Immature natural killer cell (primary cell): Measurements from ENCODE around the gene EIF6. TPM values are rescaled to one million over a fixed set of nuclear protein-coding genes. Genes with fewer than 3 reads are reported as not detected.

Source experiments
- DNase-seq, 3 donors: peaks; one replicate each; pipeline ENCODE4 v3.0.0; 2022; ENCODE audit warnings: mixed read lengths in 1 of 3
- H3K27ac Mint-ChIP-seq, 6 donors: one replicate each; pipeline ENCODE4 v1.8.0; 2020; ENCODE audit warnings: mixed read lengths in 6 of 6, mild to moderate bottlenecking in 5 of 6, inconsistent platforms in 4 of 6, moderate library complexity in 3 of 6
- H3K27me3 Mint-ChIP-seq, 3 donors: one replicate each; pipeline ENCODE4 v1.8.0; 2020 to 2021; ENCODE audit warnings: low read depth in 3 of 3, mild to moderate bottlenecking in 3 of 3, mixed read lengths in 3 of 3, moderate library complexity in 3 of 3, inconsistent platforms in 1 of 3
- H3K36me3 Mint-ChIP-seq, 3 donors: one replicate each; pipeline ENCODE4 v1.8.0; 2020; ENCODE audit warnings: mixed read lengths in 3 of 3, inconsistent platforms in 2 of 3, mild to moderate bottlenecking in 2 of 3
- H3K4me1 Mint-ChIP-seq, 2 donors: one replicate each; pipeline ENCODE4 v1.8.0; 2020; ENCODE audit warnings: inconsistent platforms in 2 of 2, mild to moderate bottlenecking in 2 of 2, mixed read lengths in 2 of 2, moderate library complexity in 1 of 2
- H3K4me3 Mint-ChIP-seq, 5 donors: one replicate each; pipeline ENCODE4 v1.8.0; 2020; ENCODE audit warnings: mild to moderate bottlenecking in 5 of 5, mixed read lengths in 5 of 5, inconsistent platforms in 3 of 5, moderate library complexity in 3 of 5
- H3K9me3 Mint-ChIP-seq, 6 donors: one replicate each; pipeline ENCODE4 v1.8.0; 2020; ENCODE audit warnings: mild to moderate bottlenecking in 6 of 6, mixed read lengths in 6 of 6, inconsistent platforms in 4 of 6, moderate library complexity in 3 of 6
- polyA plus RNA-seq, 3 donors: library from polyadenylated mRNA; unstranded; fragments of 300-500 nt; fragmentation: Illumina TruSeq; gene quantifications; one replicate each; pipeline ENCODE4 v1.2.3, GENCODE V29; 2021

Gene EIF6
- 100 to 1,000 TPM; 236 to 379 (median 249) TPM for polyA plus RNA-seq

- no peaks in the 10 kb centered on the region for H3K27me3 Mint-ChIP-seq
- H3K9me3 Mint-ChIP-seq: no peaks in the 10 kb centered on the region
- peak within 1 kb of the TSS; percentile 85 to 97 (median 92) for H3K4me3 Mint-ChIP-seq
- H3K4me1 Mint-ChIP-seq: peaks cover 31 to 36% of the 10 kb centered on the region in 2 donors
- H3K36me3 Mint-ChIP-seq: peaks cover 7 to 15% (median 12%) of the 10 kb centered on the region in 3 donors
- peak; percentile 75 to 84 (median 80) for DNase-seq
- peak within 1 kb of the TSS; percentile 81 to 95 (median 91) for H3K27ac Mint-ChIP-seq
Observed at GRCh38 chr20:35284267-35284991, at the start of gene EIF6. EIF6 (minus strand) TSS chr20:35284772; CDS start chr20:35284487, 285 bp downstream.

DNA sequence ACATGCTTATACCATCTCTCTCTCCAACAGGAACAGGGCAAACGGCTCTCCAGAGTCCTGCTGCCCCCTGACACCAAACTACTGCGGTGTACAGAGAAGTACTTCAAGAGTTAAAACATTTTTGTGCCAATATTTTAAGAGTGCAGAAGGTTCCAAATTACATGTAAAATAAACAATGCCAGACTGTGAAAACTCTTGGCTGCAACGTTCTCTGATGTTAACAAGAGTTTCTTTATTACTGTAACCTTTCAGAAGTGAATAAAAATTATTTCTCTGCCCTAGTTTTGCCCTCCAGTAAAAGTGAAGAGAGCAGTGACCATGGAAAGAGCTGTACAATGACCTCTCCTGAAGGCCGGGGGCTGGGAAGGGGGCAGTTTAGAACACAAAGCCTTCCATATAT, 49.0 kb upstream of the EIF6 start:
- Mint-ChIP-seq H3K36me3 (peaks cover 0 to 5% (median 0%) of the 10 kb centered on the region in 3 donors), H3K9me3 (no peaks in the 10 kb centered on the region), H3K27me3 (no peaks in the 10 kb centered on the region), H3K4me3 (no peak overlapping the region), H3K4me1 (no peaks in the 10 kb centered on the region), H3K27ac (no peak overlapping the region)
- no peak for DNase-seq

DNA sequence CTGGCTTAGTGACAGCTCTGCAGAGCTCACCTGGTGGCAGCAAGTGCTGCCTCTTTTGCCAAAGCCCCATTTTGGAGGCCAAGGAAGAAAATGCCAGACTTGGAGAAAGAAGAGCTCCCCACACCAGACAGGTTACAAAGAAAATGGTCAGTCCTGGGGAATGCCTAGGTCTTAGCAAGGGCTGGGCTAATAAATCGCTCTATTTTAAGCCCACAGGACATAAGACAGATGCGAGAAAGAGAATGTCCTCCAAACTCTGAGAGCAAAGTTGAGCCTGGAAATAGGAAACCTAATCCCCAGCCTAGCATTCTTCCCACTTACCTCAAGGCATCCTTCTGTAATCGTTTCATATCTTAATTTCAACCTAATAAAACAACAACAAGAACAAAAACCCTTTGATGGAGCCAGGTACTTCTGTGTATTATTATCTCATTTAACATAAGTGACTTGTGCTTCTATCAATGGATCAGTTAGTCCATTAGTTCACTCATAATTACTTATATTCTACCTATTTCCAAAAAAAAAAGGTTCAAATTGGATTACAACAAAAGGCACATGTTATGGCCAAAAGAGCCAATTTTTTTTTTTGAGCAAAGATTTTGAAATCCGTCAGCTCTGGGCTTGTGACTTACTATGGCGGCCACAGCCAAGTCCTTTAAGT, 48.1 kb upstream of the EIF6 start:
- Mint-ChIP-seq H3K4me3 (no peak overlapping the region), H3K36me3 (peaks cover 0 to 5% (median 0%) of the 10 kb centered on the region in 3 donors), H3K9me3 (no peaks in the 10 kb centered on the region), H3K27me3 (no peaks in the 10 kb centered on the region), H3K27ac (no peak overlapping the region), H3K4me1 (no peaks in the 10 kb centered on the region)
- DNase-seq: no peak

- H3K27me3 Mint-ChIP-seq: no peaks in the 10 kb centered on the region
- no peak overlapping the region for H3K27ac Mint-ChIP-seq
- peaks cover 0 to 5% (median 0%) of the 10 kb centered on the region in 3 donors for H3K36me3 Mint-ChIP-seq
- no peak overlapping the region for H3K4me3 Mint-ChIP-seq
- no peaks in the 10 kb centered on the region for H3K4me1 Mint-ChIP-seq
- DNase-seq: peak in 1 of 3 donors; percentile 21
- H3K9me3 Mint-ChIP-seq: no peaks in the 10 kb centered on the region
Observed at GRCh38 chr20:35329435-35330139, 45.0 kb upstream of the EIF6 start.

DNA sequence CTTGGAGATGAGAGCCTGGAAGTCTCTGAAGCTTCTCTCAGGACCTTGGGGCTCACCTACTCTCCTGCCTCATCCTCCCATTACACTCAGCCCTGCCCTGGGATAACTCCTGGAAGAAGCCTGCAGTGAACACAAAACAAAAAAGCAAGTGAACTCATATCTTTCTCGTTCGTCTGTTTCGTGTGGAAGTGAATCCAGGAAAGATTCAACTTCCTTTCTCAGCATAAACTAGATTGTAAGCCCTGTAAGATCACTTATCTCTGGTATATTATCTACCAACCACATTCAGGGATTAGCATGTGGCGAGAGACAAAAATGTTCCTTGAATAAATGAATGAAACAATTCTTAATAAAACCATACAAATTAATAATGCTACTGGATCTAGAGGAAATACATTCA, 44.1 kb upstream of the EIF6 start:
- H3K4me3 Mint-ChIP-seq: no peak overlapping the region
- no peaks in the 10 kb centered on the region for H3K27me3 Mint-ChIP-seq
- no peak overlapping the region for H3K27ac Mint-ChIP-seq
- no peaks in the 10 kb centered on the region for H3K9me3 Mint-ChIP-seq
- H3K36me3 Mint-ChIP-seq: peaks cover 0 to 5% (median 0%) of the 10 kb centered on the region in 3 donors
- no peaks in the 10 kb centered on the region for H3K4me1 Mint-ChIP-seq
- no peak for DNase-seq

DNA sequence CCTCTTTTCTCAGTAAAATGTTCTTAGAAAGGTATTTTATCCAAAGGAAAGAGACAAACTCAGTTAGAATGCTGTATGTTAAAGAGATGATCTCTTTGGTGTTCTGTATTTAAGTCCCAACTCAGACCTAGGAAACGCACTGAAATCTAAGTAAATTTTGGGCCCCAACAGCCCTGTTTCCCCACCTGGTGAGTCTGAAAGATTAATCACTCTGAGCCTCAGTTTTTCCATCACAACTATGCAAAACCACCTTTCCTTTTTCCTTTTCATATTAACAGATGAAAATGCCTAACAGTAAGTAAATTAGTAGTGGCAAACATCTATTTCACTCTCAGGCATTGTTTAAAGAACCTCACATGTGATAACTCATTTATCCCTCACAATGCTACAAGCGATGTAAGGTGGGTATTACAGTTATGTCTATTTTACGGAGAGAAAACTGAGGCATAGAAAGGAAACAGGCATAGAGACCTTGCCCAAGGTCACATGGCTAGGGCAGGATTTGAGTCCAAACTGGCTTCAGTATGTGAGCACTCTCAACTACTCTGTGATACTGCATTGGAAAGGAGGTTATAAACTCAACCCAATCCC, 43.6 kb upstream of the EIF6 start:
- Mint-ChIP-seq H3K4me1 (no peaks in the 10 kb centered on the region), H3K36me3 (peaks cover 0 to under 1% (median 0%) of the 10 kb centered on the region in 3 donors), H3K27me3 (no peaks in the 10 kb centered on the region), H3K27ac (no peak overlapping the region), H3K4me3 (no peak overlapping the region), H3K9me3 (no peaks in the 10 kb centered on the region)
- DNase-seq: no peak

DNA sequence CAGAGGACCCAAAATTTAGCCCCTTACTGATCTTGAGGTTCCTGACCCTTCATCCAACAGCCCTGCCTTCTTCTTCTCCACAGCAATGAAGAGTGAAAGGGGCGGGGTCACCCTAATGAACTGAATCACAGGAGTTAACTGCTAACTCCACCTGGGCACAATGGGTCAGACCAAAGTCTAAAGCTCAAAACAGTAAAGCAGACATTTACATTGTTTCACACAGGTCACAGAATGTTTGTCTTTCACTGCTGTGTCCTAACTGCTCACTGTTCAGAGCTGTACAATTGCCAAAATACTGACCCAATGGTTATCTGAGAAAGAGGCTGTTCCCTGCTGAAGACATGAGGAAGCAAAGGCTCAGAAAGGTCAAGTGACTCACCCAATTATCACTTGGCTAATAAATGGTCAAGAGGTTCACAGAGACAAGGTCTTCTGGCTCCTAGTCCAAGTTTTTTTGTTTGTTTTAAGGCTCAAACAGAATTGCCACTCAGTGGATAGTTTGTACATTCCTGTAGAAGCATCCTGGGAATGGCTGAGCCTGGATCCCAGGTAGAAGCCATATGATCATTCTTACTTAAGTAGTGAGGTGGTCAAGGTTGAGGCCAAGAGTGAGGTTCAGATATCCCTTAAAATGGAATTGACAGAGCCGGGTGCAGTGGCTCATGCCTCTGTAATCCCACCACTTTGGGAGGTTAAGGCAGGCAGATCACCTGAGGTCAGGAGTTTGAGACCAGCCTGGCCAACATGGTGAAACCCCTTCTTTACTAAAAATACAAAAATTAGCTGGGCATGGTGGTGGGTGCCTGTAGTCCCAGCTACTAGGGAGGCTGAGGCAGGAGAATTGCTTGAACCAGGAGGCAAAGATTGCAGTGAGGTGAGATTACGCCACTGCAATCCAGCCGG, 42.8 kb upstream of the EIF6 start:
- Mint-ChIP-seq H3K9me3 (no peaks in the 10 kb centered on the region), H3K27me3 (no peaks in the 10 kb centered on the region), H3K27ac (no peak overlapping the region), H3K36me3 (no peaks in the 10 kb centered on the region), H3K4me1 (no peaks in the 10 kb centered on the region), H3K4me3 (no peak overlapping the region)
- no peak for DNase-seq

DNA sequence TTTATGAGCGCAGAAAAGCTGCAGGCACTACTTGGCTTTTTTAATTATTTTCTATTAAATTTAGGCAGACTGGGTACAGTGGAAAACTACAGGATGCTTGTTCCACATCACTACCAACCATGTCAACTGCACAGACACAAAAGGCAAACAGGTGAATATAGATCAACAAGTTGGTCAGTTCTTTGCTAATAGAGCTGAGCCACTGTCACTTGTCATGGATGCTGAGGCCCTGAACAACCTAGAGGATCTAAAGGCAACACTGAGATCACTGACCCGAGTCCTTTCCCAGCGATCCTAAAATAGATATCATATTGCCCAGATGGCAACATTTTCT, 42.1 kb upstream of the EIF6 start:
- Mint-ChIP-seq H3K9me3 (no peaks in the 10 kb centered on the region), H3K36me3 (no peaks in the 10 kb centered on the region), H3K4me3 (no peak overlapping the region), H3K27me3 (no peaks in the 10 kb centered on the region), H3K27ac (no peak overlapping the region), H3K4me1 (no peaks in the 10 kb centered on the region)
- no peak for DNase-seq

DNA sequence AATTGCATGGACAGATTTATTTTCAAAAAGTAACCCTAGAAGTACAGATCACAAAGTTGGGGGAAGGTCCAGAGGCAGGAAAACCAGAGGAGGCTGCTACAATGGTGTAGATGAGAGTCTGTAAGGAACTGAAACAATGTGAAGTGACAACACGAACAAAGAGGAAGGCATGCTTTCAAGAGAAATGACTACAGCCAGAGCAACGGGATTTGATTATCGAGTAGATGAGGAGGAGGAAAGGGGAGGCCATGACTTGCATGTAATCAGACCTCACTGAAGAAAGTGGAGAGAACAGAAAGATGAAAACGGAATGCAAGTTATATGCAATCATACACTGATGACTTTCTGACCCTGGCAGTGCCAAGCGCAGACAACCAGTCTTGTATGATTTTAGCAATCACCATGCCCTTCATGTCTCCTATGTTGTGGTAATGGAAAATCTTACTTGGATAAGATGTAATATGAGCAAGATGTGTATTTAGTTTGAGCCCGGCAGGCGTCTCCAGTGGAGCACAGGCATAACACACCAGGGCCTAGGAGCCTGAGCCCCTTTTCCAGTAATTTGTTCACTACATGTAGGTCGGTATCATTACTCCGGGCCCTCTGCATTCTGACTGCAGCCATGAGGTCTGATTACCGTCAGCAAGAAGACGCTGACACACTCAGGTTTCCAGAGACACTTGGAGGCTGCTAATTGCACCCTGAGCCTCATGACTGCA, 41.6 kb upstream of the EIF6 start:
- Mint-ChIP-seq H3K27me3 (no peaks in the 10 kb centered on the region), H3K36me3 (no peaks in the 10 kb centered on the region), H3K27ac (no peak overlapping the region), H3K9me3 (no peaks in the 10 kb centered on the region), H3K4me3 (no peak overlapping the region), H3K4me1 (no peaks in the 10 kb centered on the region)
- no peak for DNase-seq

DNA sequence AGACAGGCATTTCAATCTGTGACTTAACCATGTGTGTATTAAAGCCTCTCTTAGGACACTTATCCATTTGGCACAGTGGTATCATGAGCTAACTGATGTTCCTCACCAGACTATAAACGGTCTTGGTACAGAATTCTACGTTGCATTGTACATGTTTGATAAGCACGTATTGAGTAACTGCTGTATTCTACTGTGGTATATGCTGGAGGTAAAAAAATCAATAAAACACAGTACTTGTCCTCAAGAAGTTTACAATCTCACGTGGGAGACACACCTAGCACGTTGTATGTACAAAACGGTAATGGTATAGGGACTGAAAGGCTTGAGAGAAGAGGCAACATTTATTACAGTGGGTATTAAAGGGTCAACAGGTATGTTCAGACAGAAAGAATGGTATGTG, 40.8 kb upstream of the EIF6 start:
- no peaks in the 10 kb centered on the region for H3K4me1 Mint-ChIP-seq
- no peak for DNase-seq
- H3K9me3 Mint-ChIP-seq: no peaks in the 10 kb centered on the region
- peaks cover 0 to 4% (median 3%) of the 10 kb centered on the region in 3 donors for H3K36me3 Mint-ChIP-seq
- H3K27ac Mint-ChIP-seq: no peak overlapping the region
- no peak overlapping the region for H3K4me3 Mint-ChIP-seq
- H3K27me3 Mint-ChIP-seq: no peaks in the 10 kb centered on the region

GRCh38 chr20:35320396-35321126, 36.0 kb upstream of the EIF6 start:
- no peak overlapping the region for H3K4me3 Mint-ChIP-seq
- no peaks in the 10 kb centered on the region for H3K27me3 Mint-ChIP-seq
- DNase-seq: no peak
- H3K27ac Mint-ChIP-seq: no peak overlapping the region
- no peaks in the 10 kb centered on the region for H3K9me3 Mint-ChIP-seq
- peaks cover 10 to 12% of the 10 kb centered on the region in 2 donors for H3K4me1 Mint-ChIP-seq
- peaks cover 0 to 4% (median 3%) of the 10 kb centered on the region in 3 donors for H3K36me3 Mint-ChIP-seq

DNA sequence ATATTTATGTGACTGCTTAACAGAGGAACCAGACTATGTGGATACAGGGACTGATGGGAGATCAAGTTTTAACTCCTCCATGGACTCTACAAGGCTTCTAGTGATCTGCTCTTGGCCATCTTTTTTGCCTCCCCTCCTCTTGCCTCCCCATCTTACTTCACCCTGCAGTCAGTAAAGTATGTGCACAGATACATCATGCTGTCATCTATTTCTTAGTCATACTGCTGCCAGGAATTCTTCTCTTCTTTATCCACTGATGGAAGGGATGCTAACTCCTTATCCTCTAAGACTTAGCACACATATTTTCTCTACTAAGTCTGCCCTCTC, 35.3 kb upstream of the EIF6 start:
- H3K9me3 Mint-ChIP-seq: no peaks in the 10 kb centered on the region

More for the DNA sequence above, 35.3 kb upstream of the EIF6 start:
- H3K36me3 Mint-ChIP-seq: peaks cover 0 to 4% (median 3%) of the 10 kb centered on the region in 3 donors
- H3K4me3 Mint-ChIP-seq: no peak overlapping the region
- H3K4me1 Mint-ChIP-seq: peaks cover 17 to 19% of the 10 kb centered on the region in 2 donors
- no peaks in the 10 kb centered on the region for H3K27me3 Mint-ChIP-seq
- H3K27ac Mint-ChIP-seq: no peak overlapping the region
- DNase-seq: no peak
